Endometrial microvascular endothelial cells (primary cell): Measurements from ENCODE around the gene FGFRL1. TPM values are rescaled to one million over a fixed set of nuclear protein-coding genes. Genes with fewer than 3 reads are reported as not detected.
"Not testable (repeated sequence)": the region's sequence is repeated elsewhere in the genome, so short reads cannot be mapped to it uniquely, and the experiment has no call there.

ENCODE experiments used
- in situ Hi-C: cut with HindIII; loops from 2 replicates; pipeline ENCODE4 v1.10.0; 2017; ENCODE audit warnings: low sequenced_read_pairs, low pct_unique_long_range_greater_than_20kb; ENCODE audit errors: inconsistent ontology term
- total RNA-seq: library from RNA; depleted of rRNA; stranded (reverse); fragments of >200 nt; gene quantifications from one replicate; pipeline ENCODE4 v1.2.3, GENCODE V29; 2015; ENCODE audit errors: inconsistent ontology term

FGFRL1 gene
- total RNA-seq, 1 donor from 2014 or later = 11.9 TPM

GRCh38 chr4:1045193-1045594 is 33.8 kb downstream of the FGFRL1 start:
- in situ Hi-C loops = no loop called here

DNA sequence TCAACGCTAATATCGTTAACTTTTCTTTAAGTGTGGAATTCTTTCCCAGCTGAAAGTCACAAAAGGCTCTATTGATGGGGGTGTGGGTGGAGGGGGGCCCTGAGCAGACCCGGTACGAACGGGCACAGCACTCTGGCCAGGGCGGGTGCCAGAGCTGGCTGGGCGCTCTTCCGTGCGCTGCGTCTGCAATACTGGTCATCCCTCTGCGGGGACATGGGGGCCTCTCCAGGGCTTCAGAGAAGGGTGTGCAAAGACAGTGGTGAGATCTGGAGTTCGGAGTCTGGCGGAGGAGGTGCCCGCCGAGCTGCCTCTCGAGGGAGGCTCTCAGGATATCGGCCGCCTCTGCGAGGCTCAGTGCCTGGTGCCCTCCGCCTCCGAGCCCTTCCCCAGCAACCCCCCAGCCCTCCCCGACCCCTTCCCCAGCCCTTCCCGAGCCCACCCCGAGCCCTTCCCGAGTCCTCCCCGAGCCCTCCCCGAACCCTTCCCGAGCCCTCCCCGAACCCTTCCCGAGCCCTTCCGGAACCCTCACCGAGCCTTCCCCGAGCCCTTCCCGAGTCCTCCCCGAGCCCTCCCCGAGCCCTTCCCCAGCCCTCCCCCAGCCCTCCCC is 34.3 kb downstream of the FGFRL1 start:
- in situ Hi-C loops = no loop called here

GRCh38 chr4:1046581-1047011 is 35.2 kb downstream of the FGFRL1 start:
- in situ Hi-C loops = not testable (repeated sequence)

DNA sequence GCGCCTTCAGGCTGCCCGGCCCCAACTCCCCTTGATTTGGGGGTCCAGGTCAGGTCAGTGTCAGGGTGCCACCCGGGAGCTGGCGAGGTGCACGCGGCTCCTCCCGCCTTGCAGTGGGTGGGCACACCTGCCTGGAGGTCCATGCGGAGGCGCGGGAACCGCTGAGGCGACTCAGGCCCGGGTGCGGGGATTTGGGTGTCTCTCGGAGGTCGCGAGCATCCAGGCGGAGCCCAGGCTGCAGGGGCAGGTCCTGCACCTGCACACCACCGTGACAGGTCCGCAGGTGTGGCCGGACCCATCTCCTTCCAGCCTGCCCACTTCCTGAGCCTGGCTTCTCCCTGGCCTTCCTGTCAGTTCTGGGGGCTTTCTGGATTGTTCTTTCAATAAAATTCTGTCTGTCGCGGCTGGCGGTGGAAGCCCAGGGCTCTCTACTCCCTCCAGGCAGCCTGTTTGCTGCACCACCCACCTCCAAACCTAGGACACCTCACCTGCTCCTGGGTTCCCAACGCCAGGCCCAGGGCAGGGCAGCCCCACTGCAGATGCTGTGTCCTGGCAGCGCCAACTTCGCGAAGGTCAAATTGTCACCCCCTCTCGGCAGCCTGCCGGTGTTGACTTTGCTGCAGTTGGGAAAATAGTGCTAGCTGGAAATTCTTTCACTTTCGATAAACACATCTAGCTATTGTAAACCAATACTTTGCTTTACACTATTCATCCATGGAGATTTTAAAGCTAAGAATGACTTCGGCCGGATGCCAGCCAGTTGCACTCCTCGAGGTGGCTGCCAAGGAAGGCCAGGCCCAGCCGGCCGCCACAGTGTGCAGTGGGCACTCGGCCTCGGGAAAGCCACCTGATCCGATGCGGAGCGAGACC is 35.9 kb downstream of the FGFRL1 start:
- in situ Hi-C loops = no loop called here

DNA sequence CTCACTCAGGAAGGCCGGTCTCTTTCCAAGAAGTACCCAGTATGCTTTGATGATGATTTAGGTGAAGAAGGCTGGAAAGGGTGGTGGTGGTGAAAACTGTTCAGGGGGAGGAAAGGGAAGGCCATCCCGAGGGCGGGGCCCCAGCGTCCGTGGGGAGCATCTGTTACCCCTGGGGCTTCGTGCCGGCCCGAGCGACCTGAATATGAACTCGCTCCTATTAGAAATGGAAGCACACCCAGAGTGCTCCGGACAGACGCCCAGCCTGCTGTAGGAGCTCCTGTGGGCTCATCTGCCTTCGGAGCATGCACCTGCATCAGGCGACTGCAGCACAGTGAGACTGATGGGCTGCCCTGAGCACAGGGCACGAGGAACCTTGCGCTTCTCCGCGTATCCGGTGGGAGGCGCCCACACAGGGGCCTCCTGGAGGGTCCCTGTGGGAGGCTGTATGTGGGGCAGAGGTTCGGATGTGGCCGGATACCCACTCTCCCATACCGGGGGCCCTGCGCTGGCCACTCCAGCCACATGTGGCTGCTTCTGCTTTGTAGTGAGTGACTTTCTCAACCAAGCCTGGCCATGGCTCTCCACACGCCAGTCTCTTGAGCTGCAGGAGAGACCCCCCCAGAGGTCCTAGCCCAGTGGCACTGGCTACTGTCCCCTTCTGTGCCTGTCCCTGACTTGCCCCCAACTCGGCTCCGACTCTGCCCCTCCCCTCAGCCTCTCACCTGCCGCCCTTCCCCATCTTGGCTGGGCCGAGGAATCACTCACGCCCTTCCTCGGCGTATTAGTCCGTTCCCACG is 36.7 kb downstream of the FGFRL1 start:
- in situ Hi-C loops = no loop called here

DNA sequence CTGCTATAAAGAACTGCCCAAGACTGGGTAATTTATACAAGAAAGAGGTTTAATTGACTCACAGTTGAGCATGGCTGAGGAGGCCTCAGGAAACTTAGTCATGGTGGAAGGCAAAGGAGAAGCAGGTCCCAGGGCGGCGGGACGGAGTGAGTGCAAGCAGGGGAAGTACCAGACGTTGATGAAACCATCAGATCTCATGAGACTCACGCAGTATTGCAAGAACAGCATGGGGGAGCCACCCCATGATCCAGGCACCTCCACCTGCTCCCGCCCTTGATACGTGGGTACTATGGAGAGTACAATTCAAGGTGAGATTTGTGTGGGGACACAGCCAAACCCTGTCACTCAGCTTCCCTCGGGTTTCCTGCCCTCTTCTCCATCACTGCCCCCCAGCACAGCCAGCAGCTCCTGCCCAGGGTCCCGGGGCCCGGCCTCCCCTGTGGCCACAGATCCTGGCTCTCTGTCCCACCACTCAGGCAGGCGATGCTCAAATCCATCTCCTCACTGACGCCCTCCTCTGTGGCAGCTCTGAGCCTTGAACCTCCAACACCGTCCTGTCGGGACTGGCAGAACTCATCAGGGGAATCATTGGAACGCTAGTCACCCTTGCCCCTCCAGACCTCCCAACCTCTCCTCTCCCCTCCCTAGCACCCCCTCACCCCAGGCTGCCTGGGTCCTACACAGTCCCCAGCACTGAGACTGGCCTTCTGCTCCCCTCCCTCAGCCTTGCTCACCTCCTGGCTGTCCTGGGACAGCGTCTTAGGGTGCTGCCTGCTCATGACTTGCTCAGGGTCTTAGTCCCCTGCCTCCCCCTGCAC is 37.6 kb downstream of the FGFRL1 start:
- in situ Hi-C loops = no loop called here

- in situ Hi-C loops = no loop called here
Measured at GRCh38 chr4:1049591-1049905, 38.1 kb downstream of the FGFRL1 start.

DNA sequence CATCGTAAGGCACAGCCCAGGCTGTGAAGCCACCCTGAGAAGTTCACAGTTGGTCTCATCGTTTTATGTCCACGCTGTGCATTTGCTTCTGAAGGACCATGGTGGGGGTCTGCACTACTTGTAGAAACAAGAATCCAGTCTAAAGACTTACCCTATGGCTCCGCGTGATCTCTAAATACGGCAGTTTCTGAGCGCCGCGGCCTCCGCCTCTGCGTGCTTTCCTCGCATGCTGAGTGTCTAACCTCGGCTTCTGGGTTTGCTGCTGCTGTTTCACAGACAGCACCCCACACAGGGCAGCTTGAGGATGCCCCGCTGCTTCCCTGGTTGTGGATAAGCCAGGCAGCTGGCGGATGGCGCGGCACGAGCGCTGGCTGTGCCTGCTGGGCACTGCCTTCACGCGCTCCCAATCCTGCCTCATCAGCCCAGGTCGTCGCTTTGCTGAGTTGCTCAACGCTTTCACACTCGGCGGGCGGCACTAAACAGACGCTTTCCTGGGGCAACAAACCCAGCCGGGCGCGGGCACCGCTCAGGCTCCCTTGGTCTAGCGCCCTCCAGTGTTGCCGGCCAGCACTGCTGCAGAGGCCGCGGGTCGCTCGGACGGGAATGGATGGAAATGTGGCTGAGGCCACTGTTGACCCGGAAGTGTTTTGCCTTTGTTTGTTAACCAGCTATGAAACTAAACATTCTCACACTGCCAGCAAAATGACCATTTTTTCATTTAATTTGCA is 39.2 kb downstream of the FGFRL1 start:
- in situ Hi-C loops = no loop called here

- in situ Hi-C loops = no loop called here
Measured at GRCh38 chr4:1051472-1051871, 40.0 kb downstream of the FGFRL1 start.

GRCh38 chr4:1052231-1052671 is 40.8 kb downstream of the FGFRL1 start:
- in situ Hi-C loops = no loop called here

DNA sequence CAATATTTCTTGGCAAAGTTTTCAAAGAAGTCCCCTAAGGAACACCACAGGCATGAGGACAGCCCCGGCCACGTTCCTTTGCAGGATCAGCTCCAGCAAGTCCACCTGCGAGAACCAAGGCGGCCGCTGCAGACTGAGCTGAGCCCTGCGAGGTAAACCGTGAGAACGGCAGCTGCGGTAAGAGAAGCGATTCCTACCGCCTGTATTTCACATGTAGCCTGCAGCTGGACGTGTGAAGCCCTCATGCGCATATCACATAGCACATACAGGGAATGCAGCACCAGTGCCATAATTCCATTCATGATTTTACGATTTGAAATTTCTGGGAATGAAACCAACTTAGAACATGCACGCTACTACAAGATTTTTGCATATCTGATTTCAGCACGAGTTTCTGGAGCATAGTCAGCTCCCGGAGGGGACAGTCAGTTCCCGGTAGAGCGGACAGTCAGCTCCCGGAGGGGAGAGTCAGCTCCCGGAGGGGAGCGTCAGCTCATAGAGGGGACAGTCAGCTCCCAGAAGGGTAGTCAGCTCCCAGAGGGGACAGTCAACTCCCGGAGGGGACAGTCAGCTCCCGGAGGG is 41.7 kb downstream of the FGFRL1 start:
- in situ Hi-C loops = no loop called here

- in situ Hi-C loops = not testable (repeated sequence)
Measured at GRCh38 chr4:1053891-1054290, 42.5 kb downstream of the FGFRL1 start.

DNA sequence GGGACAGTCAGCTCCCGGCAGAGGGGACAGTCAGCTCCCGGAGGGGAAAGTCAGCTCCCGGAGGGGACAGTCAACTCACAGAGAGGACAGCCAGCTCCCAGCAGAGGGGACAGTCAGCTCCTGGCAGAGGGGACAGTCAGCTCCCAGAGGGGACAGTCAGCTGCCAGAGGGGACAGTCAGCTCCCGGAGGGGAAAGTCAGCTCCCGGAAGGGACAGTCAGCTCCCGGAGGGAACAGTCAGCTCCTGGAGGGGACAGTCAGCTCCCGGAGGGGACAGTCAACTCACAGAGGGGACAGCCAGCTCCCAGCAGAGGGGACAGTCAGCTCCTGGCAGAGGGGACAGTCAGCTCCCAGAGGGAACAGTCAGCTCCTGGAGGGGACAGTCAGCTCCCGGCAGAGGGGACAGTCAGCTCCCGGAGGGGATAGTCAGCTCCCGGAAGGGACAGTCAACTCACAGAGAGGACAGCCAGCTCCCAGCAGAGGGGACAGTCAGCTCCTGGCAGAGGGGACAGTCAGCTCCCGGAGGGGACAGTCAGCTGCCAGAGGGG is 43.3 kb downstream of the FGFRL1 start:
- in situ Hi-C loops = not testable (repeated sequence)

DNA sequence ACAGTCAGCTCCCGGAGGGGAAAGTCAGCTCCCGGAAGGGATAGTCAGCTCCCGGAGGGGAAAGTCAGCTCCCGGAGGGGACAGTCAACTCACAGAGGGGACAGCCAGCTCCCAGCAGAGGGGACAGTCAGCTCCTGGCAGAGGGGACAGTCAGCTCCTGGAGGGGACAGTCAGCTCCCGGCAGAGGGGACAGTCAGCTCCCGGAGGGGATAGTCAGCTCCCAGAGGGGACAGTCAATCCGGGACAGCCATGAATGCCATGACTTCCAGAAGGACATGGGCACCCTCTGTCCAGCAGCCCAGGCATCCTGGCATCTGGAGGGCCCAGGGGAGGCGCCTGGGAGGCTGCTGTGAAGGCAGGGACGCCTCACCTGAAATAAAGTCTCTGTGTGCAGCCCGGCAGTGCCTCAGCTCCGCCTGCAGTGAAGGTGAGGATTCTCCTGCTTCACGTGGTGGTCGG is 43.8 kb downstream of the FGFRL1 start:
- in situ Hi-C loops = not testable (repeated sequence)

DNA sequence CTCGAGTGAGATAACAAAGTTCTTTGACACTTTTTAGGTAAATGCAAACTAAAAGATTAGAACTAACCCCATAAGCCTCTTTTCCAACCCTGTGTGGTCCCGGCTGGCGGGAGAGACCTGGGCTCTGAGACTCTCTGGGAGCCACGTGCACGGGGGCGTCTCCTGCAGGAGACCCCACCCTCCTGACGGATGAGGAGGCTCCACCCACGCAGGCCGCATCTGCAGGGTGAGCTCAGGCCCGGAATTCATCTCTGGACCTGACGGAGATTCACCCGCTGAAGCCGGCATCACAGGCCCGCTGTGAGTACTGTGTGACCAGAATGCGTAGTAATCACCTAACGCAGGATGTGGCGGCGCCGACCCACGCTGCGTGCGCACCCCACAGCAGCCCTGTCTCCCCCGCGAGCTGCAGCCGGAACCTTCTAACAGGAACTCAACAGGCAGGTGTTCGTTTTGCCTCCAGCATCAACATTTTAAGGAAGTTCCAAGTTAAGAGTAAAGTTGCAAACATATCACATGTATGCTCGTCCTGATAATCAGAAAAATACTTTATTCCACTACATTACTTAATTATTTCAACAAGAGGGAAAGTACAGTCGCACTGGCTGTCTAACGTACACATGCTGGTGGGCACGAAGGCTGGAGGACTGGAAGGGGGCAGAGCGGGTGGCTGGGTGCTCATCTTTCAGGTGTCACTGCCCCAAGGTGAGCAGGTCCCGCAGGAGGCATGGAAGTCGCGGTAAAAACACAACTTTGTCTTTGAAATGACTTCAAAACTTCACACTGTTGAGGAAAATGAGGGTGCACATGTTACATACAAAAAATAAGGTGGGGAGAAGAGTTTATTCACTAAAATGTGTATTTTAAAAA is 44.5 kb downstream of the FGFRL1 start:
- in situ Hi-C loops = no loop called here

GRCh38 chr4:1056671-1057402 is 45.4 kb downstream of the FGFRL1 start:
- in situ Hi-C loops = no loop called here
